Stimulated activated naive CD8-positive, alpha-beta T cell treated with anti-CD3 and anti-CD28 coated beads, Interleukin-15, Interleukin-2, amounts not matched to agents 100 ng/mL and 50 ng/mL, for 24 hours (primary cell): ENCODE measurements around the gene UGCG.

ENCODE experiments used
- H3K27ac Mint-ChIP-seq: one replicate; pipeline ENCODE4 v1.8.0; 2021; ENCODE audit warnings: mild to moderate bottlenecking, mixed read lengths
- H3K27me3 Mint-ChIP-seq: one replicate; pipeline ENCODE4 v1.8.0; 2021; ENCODE audit warnings: mixed read lengths
- H3K36me3 Mint-ChIP-seq: one replicate; pipeline ENCODE4 v1.8.0; 2021; ENCODE audit warnings: low read depth, mixed read lengths
- H3K4me1 Mint-ChIP-seq: one replicate; pipeline ENCODE4 v1.8.0; 2021; ENCODE audit warnings: low read depth, mixed read lengths
- H3K4me3 Mint-ChIP-seq: one replicate; pipeline ENCODE4 v1.8.0; 2021; ENCODE audit warnings: mild to moderate bottlenecking, mixed read lengths
- H3K9me3 Mint-ChIP-seq: one replicate; pipeline ENCODE4 v1.8.0; 2021; ENCODE audit warnings: mixed read lengths

The UGCG gene

DNA sequence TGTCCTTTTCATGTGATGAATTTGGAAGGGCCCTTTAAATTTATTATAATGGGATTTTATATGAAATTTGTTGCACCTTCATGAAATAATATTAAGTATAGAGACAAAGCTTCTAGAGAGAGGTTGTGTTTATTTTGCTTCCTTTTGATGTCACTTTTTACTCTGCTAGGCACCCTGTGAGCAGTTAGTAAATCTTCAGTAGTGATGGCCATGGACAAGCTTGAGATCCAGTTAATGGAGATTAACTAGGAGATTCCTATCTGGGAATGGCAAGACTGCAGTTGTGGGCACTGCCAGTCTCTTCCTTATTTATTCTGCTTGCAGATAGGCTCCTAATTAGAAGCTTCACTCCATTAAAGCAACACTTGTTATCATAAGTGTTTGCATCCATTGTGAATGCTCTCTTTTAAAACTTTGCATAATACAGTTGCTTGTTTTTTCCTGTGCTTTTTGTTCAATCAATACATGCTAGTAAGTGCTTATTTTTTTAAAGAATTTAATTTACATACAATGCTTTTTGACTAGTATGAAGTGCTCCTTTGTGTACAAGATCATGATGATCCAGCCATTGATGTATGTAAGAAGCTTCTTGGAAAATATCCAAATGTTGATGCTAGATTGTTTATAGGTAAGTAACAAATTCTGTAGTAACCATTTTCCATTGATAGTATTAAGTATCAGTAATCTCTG lies 25.9 kb downstream of the UGCG start:
- Mint-ChIP-seq H3K27me3 (no peaks in the 10 kb centered on the region), H3K9me3 (no peaks in the 10 kb centered on the region), H3K36me3 (peaks cover 48% of the 10 kb centered on the region), H3K27ac (no peak overlapping the region), H3K4me1 (peaks cover 44% of the 10 kb centered on the region), H3K4me3 (no peak overlapping the region)

DNA sequence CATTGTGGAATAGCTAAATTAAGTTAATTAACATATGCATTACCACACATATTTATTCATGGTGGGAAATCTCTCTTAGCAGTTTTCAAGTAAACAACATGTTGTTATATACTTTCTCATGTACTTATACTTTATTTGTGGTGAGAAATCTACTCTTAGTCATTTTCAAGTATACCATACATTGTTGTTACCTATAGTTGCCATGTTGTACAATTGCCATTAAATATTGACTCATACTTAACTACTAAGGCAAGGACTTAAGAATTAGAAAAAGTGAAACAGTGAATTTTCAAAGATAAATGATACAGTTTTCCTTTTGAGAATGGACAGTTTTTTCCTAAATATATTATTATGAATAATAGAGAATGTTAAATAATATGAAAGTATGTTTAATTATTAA lies 27.7 kb downstream of the UGCG start:
- peaks cover 50% of the 10 kb centered on the region for H3K36me3 Mint-ChIP-seq
- H3K27me3 Mint-ChIP-seq, result no peaks in the 10 kb centered on the region
- H3K9me3 Mint-ChIP-seq, result no peaks in the 10 kb centered on the region

DNA sequence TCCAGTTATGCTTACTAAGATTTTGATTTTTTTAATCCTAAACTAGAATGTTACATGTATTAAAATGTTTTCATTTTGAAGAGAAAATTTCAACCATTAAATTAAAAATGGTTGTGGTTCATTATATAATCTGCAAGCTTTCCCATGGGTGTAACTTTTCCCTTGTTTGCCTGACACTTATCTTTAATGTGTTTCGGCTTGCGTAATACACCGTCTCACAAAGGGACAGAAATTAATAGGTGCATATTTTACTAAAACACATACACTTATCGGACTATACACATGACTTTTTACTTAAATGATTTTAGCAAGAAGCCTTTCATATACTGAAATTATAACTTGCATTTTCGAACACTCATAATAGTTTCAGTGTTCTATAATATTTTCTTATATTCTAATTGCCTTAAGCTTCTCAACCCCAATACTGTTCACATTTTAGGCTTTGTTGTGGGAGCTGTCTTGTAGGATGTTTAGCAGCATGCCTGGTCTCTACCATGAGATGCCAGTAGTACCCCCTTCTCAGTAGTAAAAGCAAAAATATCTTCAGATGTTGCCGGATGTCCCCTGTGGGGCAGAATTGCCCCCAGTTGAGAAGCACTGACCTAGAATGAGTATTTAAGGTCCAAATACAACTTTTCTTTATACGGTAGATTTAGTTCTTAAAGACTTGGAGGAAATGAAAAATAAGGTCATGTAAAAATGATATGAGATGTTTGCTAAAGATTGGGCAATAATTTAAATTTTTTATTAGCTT lies 28.6 kb downstream of the UGCG start:
- Mint-ChIP-seq H3K9me3 (no peaks in the 10 kb centered on the region), H3K27ac (peak overlapping the region; percentile 61), H3K27me3 (no peaks in the 10 kb centered on the region), H3K4me1 (peaks cover 44% of the 10 kb centered on the region), H3K36me3 (peaks cover 47% of the 10 kb centered on the region), H3K4me3 (no peak overlapping the region)

More for the DNA sequence above, 27.7 kb downstream of the UGCG start:
- H3K4me1 Mint-ChIP-seq, result peaks cover 49% of the 10 kb centered on the region
- no peak overlapping the region for H3K27ac Mint-ChIP-seq
- no peak overlapping the region for H3K4me3 Mint-ChIP-seq

DNA sequence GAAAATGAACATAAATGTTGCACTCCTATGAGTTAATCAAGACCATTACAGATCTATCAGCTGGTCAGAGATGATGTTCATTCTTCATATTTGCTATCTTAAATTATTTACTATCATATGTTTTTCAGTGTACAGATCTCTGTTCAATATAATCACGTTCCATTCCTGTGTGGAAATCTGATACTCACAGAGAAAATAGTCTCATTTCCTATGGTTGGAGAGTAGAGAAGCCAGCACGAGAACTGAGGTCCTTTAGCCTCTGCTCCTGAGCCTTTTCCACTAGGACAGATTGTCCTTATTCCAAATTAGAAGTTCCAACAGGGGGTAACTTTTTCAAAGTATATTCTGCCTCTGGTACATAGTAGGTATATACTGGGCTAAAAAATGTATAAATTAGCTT lies 29.2 kb downstream of the UGCG start:
- Mint-ChIP-seq H3K4me3 (no peak overlapping the region), H3K27me3 (no peaks in the 10 kb centered on the region), H3K27ac (no peak overlapping the region), H3K4me1 (peaks cover 44% of the 10 kb centered on the region), H3K9me3 (no peaks in the 10 kb centered on the region), H3K36me3 (peaks cover 45% of the 10 kb centered on the region)

DNA sequence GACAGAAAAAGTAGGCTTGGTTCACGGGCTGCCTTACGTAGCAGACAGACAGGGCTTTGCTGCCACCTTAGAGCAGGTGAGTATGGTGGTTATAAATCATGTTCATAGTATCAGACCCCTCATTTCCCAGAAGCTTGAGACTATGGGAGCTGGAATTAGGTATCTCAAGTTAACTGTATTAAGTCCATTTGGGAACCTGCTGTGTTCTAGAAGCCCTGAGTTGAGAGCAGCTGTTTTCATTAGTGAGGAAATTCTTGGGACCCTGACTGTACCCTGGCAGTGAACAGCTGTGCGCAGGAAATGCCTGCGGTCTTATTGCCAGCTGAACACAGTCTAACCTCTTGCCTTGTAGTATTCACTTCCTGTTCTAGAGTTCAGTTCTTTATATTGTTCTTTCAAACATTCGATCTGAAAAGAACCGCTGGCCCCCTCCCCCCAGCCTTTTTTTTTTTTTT lies 29.8 kb downstream of the UGCG start:
- Mint-ChIP-seq H3K4me1 (peaks cover 44% of the 10 kb centered on the region), H3K9me3 (no peaks in the 10 kb centered on the region), H3K27me3 (no peaks in the 10 kb centered on the region), H3K36me3 (peaks cover 49% of the 10 kb centered on the region), H3K4me3 (peak overlapping the region; percentile 62), H3K27ac (peak overlapping the region; percentile 86)

DNA sequence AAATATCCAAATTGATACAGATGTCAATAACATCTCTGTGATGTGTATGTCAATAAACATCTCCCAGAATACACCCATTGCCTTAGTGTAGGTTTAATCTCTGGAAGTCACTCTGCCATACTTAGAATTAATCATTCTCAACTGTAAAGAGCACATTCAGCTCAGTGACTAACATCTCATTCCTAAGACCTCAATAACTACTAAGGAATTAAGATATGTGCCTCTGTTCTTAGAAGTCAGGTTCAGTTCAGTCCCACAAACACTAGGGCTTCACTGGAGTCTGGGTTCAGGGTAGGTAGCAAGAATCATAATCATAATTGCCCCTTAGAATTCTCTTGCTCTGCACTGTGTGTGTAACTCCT lies 31.7 kb downstream of the UGCG start:
- H3K27me3 Mint-ChIP-seq, result no peaks in the 10 kb centered on the region
- H3K4me1 Mint-ChIP-seq, result peaks cover 39% of the 10 kb centered on the region
- no peaks in the 10 kb centered on the region for H3K9me3 Mint-ChIP-seq
- peaks cover 59% of the 10 kb centered on the region for H3K36me3 Mint-ChIP-seq
- H3K27ac Mint-ChIP-seq, result peak overlapping the region; percentile 52
- H3K4me3 Mint-ChIP-seq, result no peak overlapping the region

DNA sequence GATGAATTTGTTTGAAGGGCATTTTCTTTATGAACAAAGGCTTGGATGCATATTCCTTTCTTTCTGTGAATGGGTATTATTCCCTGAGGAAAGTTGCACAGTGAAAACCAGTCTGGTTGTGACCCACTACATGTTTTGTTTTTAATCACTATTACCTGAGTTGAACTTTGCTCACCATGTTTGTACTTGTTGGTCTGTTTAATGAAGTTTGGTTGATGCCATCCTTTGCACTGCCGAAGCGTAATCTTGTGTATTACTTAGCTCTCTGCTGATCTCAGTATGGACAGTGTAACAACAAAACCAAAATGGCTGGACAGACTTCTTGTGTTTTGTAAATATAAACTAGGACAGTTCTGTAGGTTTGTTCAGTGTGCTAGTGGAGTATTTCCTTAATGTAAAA lies 38.1 kb downstream of the UGCG start:
- H3K9me3 Mint-ChIP-seq, result peaks cover 6% of the 10 kb centered on the region
- peaks cover 63% of the 10 kb centered on the region for H3K36me3 Mint-ChIP-seq
- H3K4me3 Mint-ChIP-seq, result no peak overlapping the region
- no peak overlapping the region for H3K27ac Mint-ChIP-seq
- H3K4me1 Mint-ChIP-seq, result peaks cover 32% of the 10 kb centered on the region
- no peaks in the 10 kb centered on the region for H3K27me3 Mint-ChIP-seq

DNA sequence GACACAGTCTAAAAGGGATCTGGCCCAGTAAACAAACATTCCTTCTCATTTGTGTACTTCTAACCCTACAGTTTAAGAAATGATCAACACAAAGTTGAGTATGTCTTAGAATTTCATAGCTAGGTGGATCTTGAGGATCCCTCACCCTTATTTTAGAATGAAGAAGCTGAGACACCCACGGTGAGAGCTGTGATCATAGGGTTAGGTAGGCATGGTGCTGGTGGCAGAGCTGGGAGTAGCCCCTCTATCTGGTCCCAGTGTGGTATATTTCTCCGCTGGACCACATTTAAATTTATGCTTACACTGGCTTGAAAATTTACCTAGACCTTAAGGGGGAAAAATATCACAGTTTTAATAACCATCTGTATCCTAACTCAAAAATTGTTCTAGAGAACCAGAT lies 39.8 kb downstream of the UGCG start:
- Mint-ChIP-seq H3K9me3 (peaks cover 6% of the 10 kb centered on the region), H3K27me3 (no peaks in the 10 kb centered on the region), H3K4me1 (peaks cover 36% of the 10 kb centered on the region), H3K27ac (no peak overlapping the region), H3K36me3 (peaks cover 53% of the 10 kb centered on the region), H3K4me3 (no peak overlapping the region)

DNA sequence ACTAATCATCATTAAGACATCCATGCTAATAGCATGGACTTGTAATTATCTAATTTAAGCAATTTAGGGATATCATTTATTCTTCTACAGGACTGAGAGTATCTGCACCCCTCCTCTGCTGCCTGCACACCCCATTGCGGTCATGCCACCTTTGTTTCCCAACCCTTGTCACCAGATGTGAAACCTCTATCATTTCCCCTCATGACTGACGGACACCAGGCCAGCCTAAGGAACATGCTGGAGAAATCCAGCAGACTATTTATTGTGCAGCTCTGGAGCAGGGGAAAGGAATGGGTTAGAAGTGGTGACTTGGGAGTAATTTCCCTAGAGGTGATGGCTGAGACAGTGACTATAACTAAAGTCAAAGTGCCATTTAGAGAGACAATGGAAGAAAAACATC lies 40.7 kb downstream of the UGCG start:
- H3K4me1 Mint-ChIP-seq, result peaks cover 36% of the 10 kb centered on the region
- peak overlapping the region; percentile 77 for H3K4me3 Mint-ChIP-seq

DNA sequence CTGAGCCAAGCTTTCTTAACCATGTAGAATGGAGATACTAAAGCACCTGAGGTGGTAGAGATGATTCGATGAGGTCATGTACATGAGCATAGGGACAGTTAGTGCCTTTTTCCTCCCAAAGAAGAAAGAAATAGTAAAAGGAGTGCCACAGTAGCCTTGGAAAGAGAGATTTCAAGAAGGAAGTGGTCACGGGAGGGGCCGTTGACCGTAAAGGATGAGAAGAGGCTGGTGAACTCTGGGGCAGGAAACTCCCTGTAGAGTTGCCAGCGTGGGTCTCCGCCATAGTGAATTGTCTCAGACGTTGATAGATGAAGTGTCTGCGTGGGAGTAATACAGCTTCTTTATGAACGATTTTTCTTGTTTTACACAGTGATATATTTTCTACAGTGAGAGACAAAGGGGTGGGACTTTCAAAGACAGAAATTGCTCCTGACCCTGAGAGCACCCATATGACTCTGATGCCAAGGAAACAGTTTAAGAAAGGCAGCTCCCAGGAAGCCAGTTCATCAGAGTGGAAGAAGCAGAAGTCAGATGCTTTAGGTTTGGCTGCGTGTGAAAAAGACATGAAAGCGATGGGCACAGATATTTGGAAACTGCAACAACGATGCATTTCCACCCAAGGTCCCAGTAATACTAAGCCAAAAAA lies 41.3 kb downstream of the UGCG start:
- Mint-ChIP-seq H3K27ac (peak overlapping the region; percentile 96), H3K4me3 (peak overlapping the region; percentile 77), H3K36me3 (peaks cover 38% of the 10 kb centered on the region), H3K27me3 (no peaks in the 10 kb centered on the region), H3K9me3 (peaks cover 6% of the 10 kb centered on the region), H3K4me1 (peaks cover 39% of the 10 kb centered on the region)

More for the DNA sequence above, 40.7 kb downstream of the UGCG start:
- H3K27ac Mint-ChIP-seq, result peak overlapping the region; percentile 96
- peaks cover 6% of the 10 kb centered on the region for H3K9me3 Mint-ChIP-seq
- H3K27me3 Mint-ChIP-seq, result no peaks in the 10 kb centered on the region
- peaks cover 44% of the 10 kb centered on the region for H3K36me3 Mint-ChIP-seq

DNA sequence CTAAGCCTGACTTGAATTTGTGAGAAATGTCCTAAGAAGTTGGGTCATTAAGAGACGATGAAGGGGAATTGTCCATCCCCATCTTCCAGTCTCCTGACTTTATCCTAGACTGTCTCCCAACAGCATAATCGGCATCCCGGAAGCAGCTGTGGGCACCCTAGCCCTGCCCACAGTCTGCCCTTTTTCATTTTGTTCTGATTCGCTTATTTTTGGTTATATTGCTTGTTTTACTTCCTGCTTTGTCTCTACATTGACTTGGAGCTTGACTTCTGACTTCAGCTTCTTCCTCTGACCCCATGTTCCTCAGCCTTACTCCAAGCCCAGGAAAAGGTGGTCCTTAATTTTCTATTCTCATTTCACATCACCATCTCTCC lies 41.8 kb downstream of the UGCG start:
- no peaks in the 10 kb centered on the region for H3K27me3 Mint-ChIP-seq
- H3K9me3 Mint-ChIP-seq, result peaks cover 6% of the 10 kb centered on the region
- H3K4me3 Mint-ChIP-seq, result peak overlapping the region; percentile 77
- H3K27ac Mint-ChIP-seq, result peak overlapping the region; percentile 96
- H3K4me1 Mint-ChIP-seq, result peaks cover 41% of the 10 kb centered on the region
- H3K36me3 Mint-ChIP-seq, result peaks cover 33% of the 10 kb centered on the region

DNA sequence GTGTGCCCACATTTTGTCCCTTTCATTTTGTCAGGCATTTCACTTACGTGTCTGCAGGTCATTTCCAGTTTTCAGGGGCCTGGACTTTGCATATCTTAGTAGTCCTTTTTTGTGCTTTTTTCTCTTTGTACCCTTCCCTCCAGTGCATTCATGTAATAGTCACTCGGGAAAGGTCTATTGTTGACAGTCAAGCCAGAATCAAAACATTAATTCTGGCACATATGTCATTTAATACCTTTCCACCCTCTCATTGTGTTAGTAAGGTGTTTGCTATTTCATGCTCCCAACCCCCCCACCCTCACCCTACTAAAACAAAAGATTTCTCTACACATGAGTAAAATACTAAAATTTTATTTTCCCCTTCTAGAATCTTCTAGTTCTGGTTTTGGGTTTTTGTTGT lies 42.7 kb downstream of the UGCG start:
- Mint-ChIP-seq H3K36me3 (peaks cover 24% of the 10 kb centered on the region), H3K27ac (peak overlapping the region; percentile 96), H3K4me1 (peaks cover 49% of the 10 kb centered on the region), H3K27me3 (no peaks in the 10 kb centered on the region), H3K4me3 (no peak overlapping the region), H3K9me3 (peaks cover 6% of the 10 kb centered on the region)

DNA sequence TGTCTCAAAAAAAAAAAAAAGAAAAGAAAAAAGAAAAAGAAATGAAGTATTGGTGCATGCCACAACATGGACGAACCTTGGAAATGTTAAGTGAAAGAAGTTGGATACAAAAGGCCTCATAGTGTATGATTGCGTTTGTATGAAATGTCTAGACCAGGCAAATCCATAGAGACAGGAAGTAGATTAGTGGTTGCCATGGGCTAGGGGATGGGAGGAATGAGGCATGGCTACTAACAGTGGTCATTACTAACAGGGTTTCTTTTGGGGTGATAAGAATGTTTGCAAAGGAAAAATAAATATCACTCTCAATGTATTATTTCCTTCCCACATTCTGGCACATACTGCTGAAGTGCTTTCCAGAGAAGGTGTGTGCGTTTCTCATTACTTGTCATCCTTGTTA lies 44.1 kb downstream of the UGCG start:
- Mint-ChIP-seq H3K9me3 (peaks cover 6% of the 10 kb centered on the region), H3K27ac (no peak overlapping the region), H3K4me3 (no peak overlapping the region), H3K4me1 (peaks cover 63% of the 10 kb centered on the region), H3K36me3 (peaks cover 12% of the 10 kb centered on the region), H3K27me3 (no peaks in the 10 kb centered on the region)

DNA sequence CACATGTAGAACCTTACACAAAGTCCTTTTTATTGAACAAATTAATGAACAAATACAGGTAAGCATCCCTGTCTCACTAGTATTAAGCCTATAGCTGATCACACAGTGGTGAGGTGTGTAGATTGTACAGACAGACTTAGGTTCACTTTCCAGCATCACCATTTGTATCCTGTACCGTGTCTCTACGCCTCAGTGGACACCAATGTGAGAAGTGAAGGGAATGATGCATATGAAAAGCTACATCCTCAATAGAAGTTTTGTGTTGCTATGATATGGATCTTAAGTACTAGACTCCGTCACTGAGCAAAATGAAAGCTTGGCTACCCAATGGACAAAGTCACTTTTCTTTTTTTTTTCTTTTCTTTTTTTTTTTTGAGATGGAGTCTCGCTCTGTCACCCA lies 46.6 kb downstream of the UGCG start:
- Mint-ChIP-seq H3K27me3 (no peaks in the 10 kb centered on the region), H3K27ac (no peak overlapping the region), H3K9me3 (peaks cover 6% of the 10 kb centered on the region), H3K4me3 (no peak overlapping the region), H3K36me3 (no peaks in the 10 kb centered on the region), H3K4me1 (peaks cover 53% of the 10 kb centered on the region)

DNA sequence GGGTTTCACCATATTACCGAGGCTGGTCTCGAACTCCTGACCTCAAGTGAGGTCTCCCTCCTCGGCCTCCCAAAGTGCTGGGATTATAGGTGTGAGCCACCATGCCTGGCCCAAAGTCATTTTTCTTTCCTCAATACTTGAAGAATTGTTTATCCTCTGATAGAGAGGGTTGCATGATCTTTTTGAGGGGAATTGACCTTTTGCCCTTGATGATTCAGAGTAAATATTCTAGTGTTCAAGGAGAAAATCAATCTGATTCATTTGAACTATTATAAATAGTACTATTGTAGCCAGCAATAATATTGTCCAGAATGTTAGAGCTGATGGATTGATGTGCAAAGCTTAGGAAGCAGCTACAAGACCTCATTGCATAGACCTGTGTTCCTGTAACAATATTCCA lies 47.1 kb downstream of the UGCG start:
- H3K27me3 Mint-ChIP-seq, result no peaks in the 10 kb centered on the region
- no peaks in the 10 kb centered on the region for H3K36me3 Mint-ChIP-seq
- H3K4me1 Mint-ChIP-seq, result peaks cover 48% of the 10 kb centered on the region
- H3K27ac Mint-ChIP-seq, result no peak overlapping the region
- no peak overlapping the region for H3K4me3 Mint-ChIP-seq
- peaks cover 5% of the 10 kb centered on the region for H3K9me3 Mint-ChIP-seq
